SU-DHL-6 (cell line): ENCODE results near the gene ACTC1.

Experiments
- CTCF ChIP-seq: fragments of 200-600 bp; sonication (generic); IDR thresholded peaks from one replicate; pipeline ENCODE4 v1.5.1; 2017; ENCODE audit warnings: antibody characterized with exemption, mild to moderate bottlenecking, low read length, moderate library complexity; ENCODE audit not compliant: insufficient read depth, poor library complexity, severe bottlenecking
- EZH2phosphoT487 ChIP-seq: fragments of 200-600 bp; sonication (generic), shearing (Covaris generic); conservative IDR thresholded peaks from 2 replicates; pipeline ENCODE4 v1.6.1; 2018; ENCODE audit warnings: mild to moderate bottlenecking, antibody characterized with exemption, low read length, moderate library complexity, mixed read lengths

GRCh38 chr15:34790121-34790520 is 5.2 kb downstream of the ACTC1 start:
- TF ChIP-seq CTCF (no peak), EZH2phosphoT487 (no peak)
